GM19043 (cell line): ENCODE measurements around the gene GLIS2.

Experiments
- ATAC-seq: cut with Tn5 transposase; IDR thresholded peaks from one replicate; pipeline ENCODE4 v1.9.1; 2021; ENCODE audit warnings: low read depth; ENCODE audit not compliant: unreplicated experiment

GLIS2 gene

GRCh38 chr16:4367393-4367856 lies 51.6 kb downstream of the GLIS2 start:
- ATAC-seq, result no peak

GRCh38 chr16:4369007-4369733 lies 53.3 kb downstream of the GLIS2 start:
- no peak for ATAC-seq

GRCh38 chr16:4370151-4370550 lies 54.3 kb downstream of the GLIS2 start:
- ATAC-seq, result no peak

- ATAC-seq, result no peak
Observed at GRCh38 chr16:4370570-4371356, 54.9 kb downstream of the GLIS2 start.

GRCh38 chr16:4371357-4372000 lies 55.6 kb downstream of the GLIS2 start, which contains the start of gene VASN:
VASN (plus strand) TSS chr16:4371848; CDS start chr16:4380878, 9,030 bp downstream.
- peak; percentile 52 for ATAC-seq

- peak; percentile 34 for ATAC-seq
Observed at GRCh38 chr16:4372001-4372577, 56.2 kb downstream of the GLIS2 start.

GRCh38 chr16:4372578-4373355 lies 56.9 kb downstream of the GLIS2 start:
- no peak for ATAC-seq

- no peak for ATAC-seq
Observed at GRCh38 chr16:4373356-4373908, 57.6 kb downstream of the GLIS2 start.

- no peak for ATAC-seq
Observed at GRCh38 chr16:4373909-4374742, 58.3 kb downstream of the GLIS2 start.

GRCh38 chr16:4375717-4376116 lies 59.9 kb downstream of the GLIS2 start:
- ATAC-seq, result no peak

- no peak for ATAC-seq
Observed at GRCh38 chr16:4376126-4376892, 60.4 kb downstream of the GLIS2 start.

- no peak for ATAC-seq
Observed at GRCh38 chr16:4376893-4377572, 61.2 kb downstream of the GLIS2 start.

GRCh38 chr16:4377573-4378154 lies 61.8 kb downstream of the GLIS2 start:
- no peak for ATAC-seq

- ATAC-seq, result no peak
Observed at GRCh38 chr16:4378161-4378666, 62.3 kb downstream of the GLIS2 start.

- ATAC-seq, result no peak
Observed at GRCh38 chr16:4378999-4379690, 63.3 kb downstream of the GLIS2 start.
